Stimulated activated CD8-positive, alpha-beta memory T cell treated with anti-CD3 and anti-CD28 coated beads, Interleukin-12 subunit alpha, Interleukin-12 subunit beta, amount 100 ng/mL, for 1 hour (primary cell): ENCODE results near the gene PLEKHA8.

Experiments
- DNase-seq: peaks from one replicate; pipeline ENCODE4 v3.0.0-alpha.2; 2020; ENCODE audit warnings: low read depth

The PLEKHA8 gene

GRCh38 chr7:30146127-30146612 lies 118.0 kb downstream of the PLEKHA8 start:
- DNase-seq, result no peak

- no peak for DNase-seq
Observed at GRCh38 chr7:30147223-30147622, 119.0 kb downstream of the PLEKHA8 start.

- no peak for DNase-seq
Observed at GRCh38 chr7:30147785-30148184, 119.6 kb downstream of the PLEKHA8 start.

GRCh38 chr7:30148426-30148825 lies 120.2 kb downstream of the PLEKHA8 start:
- no peak for DNase-seq

GRCh38 chr7:30148951-30149459 lies 120.8 kb downstream of the PLEKHA8 start:
- no peak for DNase-seq

- DNase-seq, result no peak
Observed at GRCh38 chr7:30149640-30150272, 121.5 kb downstream of the PLEKHA8 start.

- DNase-seq, result no peak
Observed at GRCh38 chr7:30150711-30151110, 122.5 kb downstream of the PLEKHA8 start.

- DNase-seq, result no peak
Observed at GRCh38 chr7:30154111-30154587, 125.9 kb downstream of the PLEKHA8 start.

GRCh38 chr7:30155481-30155880 lies 127.3 kb downstream of the PLEKHA8 start:
- no peak for DNase-seq

GRCh38 chr7:30157204-30157603 lies 129.0 kb downstream of the PLEKHA8 start:
- DNase-seq, result no peak

- DNase-seq, result no peak
Observed at GRCh38 chr7:30159163-30159562, 131.0 kb downstream of the PLEKHA8 start.

- DNase-seq, result no peak
Observed at GRCh38 chr7:30159698-30160143, 131.5 kb downstream of the PLEKHA8 start.

- no peak for DNase-seq
Observed at GRCh38 chr7:30160329-30160728, 132.1 kb downstream of the PLEKHA8 start.

- no peak for DNase-seq
Observed at GRCh38 chr7:30162133-30162532, 133.9 kb downstream of the PLEKHA8 start.

GRCh38 chr7:30162622-30163124 lies 134.5 kb downstream of the PLEKHA8 start:
- DNase-seq, result no peak

- no peak for DNase-seq
Observed at GRCh38 chr7:30163231-30163894, 135.2 kb downstream of the PLEKHA8 start.

GRCh38 chr7:30164567-30164966 lies 136.4 kb downstream of the PLEKHA8 start:
- no peak for DNase-seq

GRCh38 chr7:30165590-30165989 lies 137.4 kb downstream of the PLEKHA8 start:
- DNase-seq, result no peak

GRCh38 chr7:30166155-30166840 lies 138.1 kb downstream of the PLEKHA8 start:
- no peak for DNase-seq

GRCh38 chr7:30166841-30167235 lies 138.6 kb downstream of the PLEKHA8 start:
- DNase-seq, result no peak

- DNase-seq, result no peak
Observed at GRCh38 chr7:30167901-30168300, 139.7 kb downstream of the PLEKHA8 start.

- no peak for DNase-seq
Observed at GRCh38 chr7:30168835-30169573, 140.8 kb downstream of the PLEKHA8 start.
